Gastrocnemius medialis (tissue), 4 donors: ENCODE results near the gene TRAM2. TPM values are rescaled to one million over a fixed set of nuclear protein-coding genes. Genes with fewer than 3 reads are reported as not detected.

Source experiments
- ATAC-seq, 2 donors: fragments of 150-250 bp; one replicate each; pipeline ENCODE4 v1.9.1; 2016
- DNase-seq, 2 donors: peaks; one replicate each; pipeline ENCODE4 v3.0.0-alpha.2; 2019
- H3K27ac ChIP-seq, 4 donors: fragments of 200-600 bp; sonication (generic); 1 replicate in 1 of 4; 2 replicates in 3 of 4; pipeline ENCODE4 v1.5.1; 2016 to 2018; ENCODE audit warnings: mild to moderate bottlenecking in 2 of 4, moderate library complexity in 1 of 4
- H3K27me3 ChIP-seq, 3 donors: fragments of 200-600 bp; sonication (generic) in 2 of 3; 1 replicate in 1 of 3; 2 replicates in 2 of 3; pipeline versions ENCODE4 v1.5.1 to v1.6.0; 2016 to 2019; ENCODE audit warnings: mild to moderate bottlenecking in 1 of 3, moderate library complexity in 1 of 3
- H3K36me3 ChIP-seq, 2 donors: fragments of 200-600 bp; sonication (generic) in 1 of 2; one replicate each; pipeline ENCODE4 v1.5.1; 2017 to 2018
- H3K4me1 ChIP-seq, 2 donors: fragments of 200-600 bp; sonication (generic) in 1 of 2; one replicate each; pipeline ENCODE4 v1.5.1; 2016 to 2017; ENCODE audit warnings: mild to moderate bottlenecking in 2 of 2
- H3K4me3 ChIP-seq, 4 donors: fragments of 200-600 bp; sonication (generic) in 3 of 4; 1 replicate in 1 of 4; 2 replicates in 3 of 4; pipeline ENCODE4 v1.5.1; 2016 to 2019; ENCODE audit warnings: mild to moderate bottlenecking in 2 of 4
- H3K9me3 ChIP-seq, 3 donors: fragments of 200-600 bp; sonication (generic) in 2 of 3; 1 replicate in 1 of 3; 2 replicates in 2 of 3; pipeline ENCODE4 v1.5.1; 2016 to 2019
- POLR2A ChIP-seq, 2 donors: fragments of 450-650 bp; IDR thresholded peaks; one replicate each; pipeline ENCODE4 v1.6.1; 2017; ENCODE audit warnings: antibody characterized with exemption in 2 of 2, mild to moderate bottlenecking in 2 of 2, moderate library complexity in 2 of 2
- in situ Hi-C, 4 donors: fragments of 200-750 bp; cut with MboI; loops; one replicate each; pipeline versions ENCODE4 v1.15.0 to v1.8.0; 2017; ENCODE audit warnings: low sequenced_read_pairs in 4 of 4
- intact Hi-C: fragments of 100-400 bp; cut with DNase I; formaldehyde crosslinking; loops from one replicate; pipeline ENCODE4 v1.15.1; 2023; ENCODE audit warnings: low total_unique reads
- total RNA-seq, 4 donors: library from RNA; depleted of rRNA; stranded (reverse); fragments of >200 nt; gene quantifications; one replicate each; pipeline versions ENCODE4 v1.1.0 to v1.2.3, GENCODE V29; 2016
- TF ChIP-seq, protein P1 (sequence below), 5 experiments: fragments of 450-650 bp in 3 of 5; fragments of 200-600 bp in 2 of 5; sonication (generic) in 2 of 5; IDR thresholded peaks in 4 of 5; conservative IDR thresholded peaks in 1 of 5; 1 replicate in 4 of 5; 2 replicates in 1 of 5; pipeline ENCODE4 v1.5.1; 2016 to 2019; ENCODE audit warnings: antibody characterized with exemption in 5 of 5, mild to moderate bottlenecking in 3 of 5, moderate library complexity in 3 of 5

The TRAM2 gene
- total RNA-seq, 4 donors from 2014 or later, result 2.4 to 4.5 (median 3.6) TPM

DNA sequence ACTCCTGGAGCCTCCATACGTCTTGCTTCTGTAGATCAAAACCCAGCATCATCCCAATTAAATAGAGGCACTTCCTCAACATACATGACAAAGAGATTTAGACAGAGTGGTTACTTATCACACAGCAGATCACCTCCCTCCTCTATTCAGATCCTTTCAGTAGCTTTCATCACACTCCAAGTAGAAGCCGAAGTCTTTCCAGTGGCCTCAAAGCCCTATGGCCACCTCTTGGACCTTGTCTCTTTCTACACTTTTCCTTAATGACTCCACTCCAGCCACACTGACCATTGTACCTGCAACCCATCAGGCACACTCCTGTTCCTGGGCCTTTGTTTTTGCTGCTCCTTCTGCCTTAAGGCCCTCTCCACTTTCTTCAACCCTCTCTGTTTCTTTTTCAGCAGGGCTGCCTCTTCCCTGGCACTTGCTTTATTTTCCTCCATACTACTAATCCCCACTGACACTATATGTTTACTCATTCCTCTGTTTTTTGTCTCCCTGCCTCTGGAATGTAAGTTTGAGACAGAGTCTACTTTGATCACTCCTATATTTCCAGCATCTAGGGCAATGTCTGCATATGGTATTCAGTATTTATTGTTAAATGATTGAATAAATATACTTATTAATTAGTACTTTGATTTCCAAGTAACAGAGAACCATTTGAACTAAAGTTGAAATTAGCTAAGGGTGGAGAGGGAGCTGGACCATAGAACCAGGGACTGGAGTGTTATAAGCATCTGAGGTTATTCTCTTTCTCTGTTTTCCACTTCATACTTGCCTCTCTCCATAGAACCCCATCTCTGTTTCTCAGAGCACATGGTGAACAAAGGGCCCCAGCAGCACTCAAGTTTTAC lies 43.4 kb upstream of the TRAM2 start:
- in situ Hi-C loops (no loop called here), intact Hi-C loops (no loop called here)
- H3K4me1 ChIP-seq, result no peaks in the 10 kb centered on the region
- no peak for ATAC-seq
- no peaks in the 10 kb centered on the region for H3K9me3 ChIP-seq
- H3K27me3 ChIP-seq, result no peaks in the 10 kb centered on the region
- DNase-seq, result no peak
- H3K36me3 ChIP-seq, result no peaks in the 10 kb centered on the region
- TF ChIP-seq POLR2A (IDR thresholded peaks at IDR 0.05), result no peak
- TF ChIP-seq, protein P1, sequence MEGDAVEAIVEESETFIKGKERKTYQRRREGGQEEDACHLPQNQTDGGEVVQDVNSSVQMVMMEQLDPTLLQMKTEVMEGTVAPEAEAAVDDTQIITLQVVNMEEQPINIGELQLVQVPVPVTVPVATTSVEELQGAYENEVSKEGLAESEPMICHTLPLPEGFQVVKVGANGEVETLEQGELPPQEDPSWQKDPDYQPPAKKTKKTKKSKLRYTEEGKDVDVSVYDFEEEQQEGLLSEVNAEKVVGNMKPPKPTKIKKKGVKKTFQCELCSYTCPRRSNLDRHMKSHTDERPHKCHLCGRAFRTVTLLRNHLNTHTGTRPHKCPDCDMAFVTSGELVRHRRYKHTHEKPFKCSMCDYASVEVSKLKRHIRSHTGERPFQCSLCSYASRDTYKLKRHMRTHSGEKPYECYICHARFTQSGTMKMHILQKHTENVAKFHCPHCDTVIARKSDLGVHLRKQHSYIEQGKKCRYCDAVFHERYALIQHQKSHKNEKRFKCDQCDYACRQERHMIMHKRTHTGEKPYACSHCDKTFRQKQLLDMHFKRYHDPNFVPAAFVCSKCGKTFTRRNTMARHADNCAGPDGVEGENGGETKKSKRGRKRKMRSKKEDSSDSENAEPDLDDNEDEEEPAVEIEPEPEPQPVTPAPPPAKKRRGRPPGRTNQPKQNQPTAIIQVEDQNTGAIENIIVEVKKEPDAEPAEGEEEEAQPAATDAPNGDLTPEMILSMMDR (IDR thresholded peaks at IDR 0.05 in 4 of 5, conservative IDR thresholded peaks at IDR 0.05 in 1 of 5), result no peak
- no peak overlapping the region for H3K27ac ChIP-seq
- H3K4me3 ChIP-seq, result no peak overlapping the region

DNA sequence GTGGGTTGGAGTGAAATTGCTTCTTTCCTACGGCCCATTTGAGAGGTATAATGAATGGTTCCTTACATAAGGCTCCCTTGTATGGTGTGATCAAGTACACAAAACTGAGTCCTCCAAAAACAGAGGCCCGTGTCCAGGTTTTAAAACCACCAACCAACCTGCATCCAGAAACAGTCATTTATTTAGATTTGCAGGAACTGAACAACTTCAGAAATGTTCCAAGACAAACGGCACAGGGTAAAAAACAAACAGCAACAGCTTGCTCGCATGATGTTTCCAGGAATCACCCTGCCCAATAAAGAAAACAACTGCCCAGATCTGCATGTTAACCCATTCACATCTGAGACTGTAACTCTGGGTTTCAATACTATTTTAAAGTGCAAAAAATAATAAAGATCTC lies 40.2 kb upstream of the TRAM2 start:
- no peaks in the 10 kb centered on the region for H3K4me1 ChIP-seq
- no peaks in the 10 kb centered on the region for H3K9me3 ChIP-seq
- intact Hi-C loops, result no loop called here
- ATAC-seq, result no peak
- no peaks in the 10 kb centered on the region for H3K36me3 ChIP-seq
- TF ChIP-seq, protein P1 (IDR thresholded peaks at IDR 0.05 in 4 of 5, conservative IDR thresholded peaks at IDR 0.05 in 1 of 5), result no peak
- no peak for TF ChIP-seq POLR2A (IDR thresholded peaks at IDR 0.05)
- no peak for DNase-seq
- H3K27me3 ChIP-seq, result no peaks in the 10 kb centered on the region
- in situ Hi-C loops, result no loop called here
- no peak overlapping the region for H3K27ac ChIP-seq
- no peak overlapping the region for H3K4me3 ChIP-seq

DNA sequence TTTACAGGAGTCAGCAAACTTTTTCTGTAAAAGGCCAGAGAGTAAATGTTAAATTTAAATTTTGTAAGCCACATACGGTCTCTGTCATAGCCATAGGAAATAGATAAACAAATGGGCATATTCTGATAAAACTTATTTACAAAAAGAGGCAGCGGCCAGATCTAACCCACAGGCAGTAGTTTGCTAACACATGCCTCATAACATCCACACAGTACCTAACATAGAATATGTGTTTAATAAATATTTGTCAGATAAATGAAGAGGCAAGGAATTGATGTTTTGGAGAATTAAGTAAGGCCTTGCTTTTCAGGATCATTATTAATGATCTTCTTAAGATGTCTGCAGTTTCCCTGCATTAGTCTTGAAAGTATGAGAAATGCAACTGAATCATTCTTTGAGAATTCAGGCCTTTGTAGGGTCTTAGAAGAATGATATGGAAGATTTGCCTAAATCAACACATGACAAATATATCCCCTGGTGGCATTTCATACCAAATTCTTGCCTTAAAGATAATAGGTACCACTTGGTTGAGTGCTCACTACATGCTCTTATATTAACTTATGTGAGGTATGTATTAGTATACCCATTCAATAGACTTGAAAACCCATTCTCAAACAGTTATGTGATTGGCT lies 39.3 kb upstream of the TRAM2 start:
- in situ Hi-C loops, result no loop called here
- intact Hi-C loops, result no loop called here
- ATAC-seq, result no peak
- no peaks in the 10 kb centered on the region for H3K4me1 ChIP-seq
- no peaks in the 10 kb centered on the region for H3K27me3 ChIP-seq
- H3K4me3 ChIP-seq, result no peak overlapping the region
- H3K36me3 ChIP-seq, result no peaks in the 10 kb centered on the region
- TF ChIP-seq, protein P1 (IDR thresholded peaks at IDR 0.05 in 4 of 5, conservative IDR thresholded peaks at IDR 0.05 in 1 of 5), result no peak
- no peak for TF ChIP-seq POLR2A (IDR thresholded peaks at IDR 0.05)
- DNase-seq, result no peak
- H3K27ac ChIP-seq, result no peak overlapping the region
- no peaks in the 10 kb centered on the region for H3K9me3 ChIP-seq

GRCh38 chr6:52612336-52613054 lies 35.6 kb upstream of the TRAM2 start:
- Histone ChIP-seq H3K9me3 (no peaks in the 10 kb centered on the region), H3K36me3 (no peaks in the 10 kb centered on the region), H3K27me3 (no peaks in the 10 kb centered on the region), H3K4me3 (no peak overlapping the region), H3K4me1 (no peaks in the 10 kb centered on the region), H3K27ac (no peak overlapping the region)
- in situ Hi-C loops (no loop called here), intact Hi-C loops (no loop called here)
- TF ChIP-seq, protein P1 (IDR thresholded peaks at IDR 0.05 in 4 of 5, conservative IDR thresholded peaks at IDR 0.05 in 1 of 5), result no peak
- TF ChIP-seq POLR2A (IDR thresholded peaks at IDR 0.05), result no peak
- ATAC-seq (no peak), DNase-seq (no peak)
